ENCODE results near the gene S100PBP. TPM values are rescaled to one million over a fixed set of nuclear protein-coding genes. Genes with fewer than 3 reads are reported as not detected.
"Not testable (repeated sequence)": the region's sequence is repeated elsewhere in the genome, so short reads cannot be mapped to it uniquely, and the experiment has no call there.

S100PBP gene
- total and polyA plus RNA-seq, 2 donors from 2014 or later = 14.3 to 40.1 TPM

- TF ChIP-seq CTCF (IDR thresholded peaks at IDR 0.05; ENCODE audit: borderline replicate concordance, extremely low read depth, insufficient read depth) = no peak
- intact Hi-C loops (cut with DNase I) = no loop called here
- Histone ChIP-seq H3K27me3 (ENCODE audit: control insufficient read depth, insufficient read depth, low read length) (no peaks in the 10 kb centered on the region), H3K9ac (ENCODE audit: low read length in 3 of 3) (no peak overlapping the region), H3K27ac (ENCODE audit: low read depth in 2 of 2, low read length in 2 of 2) (no peak overlapping the region), H3K4me1 (ENCODE audit: control insufficient read depth in 2 of 3, insufficient read depth in 2 of 3, low read depth in 1 of 3, low read length in 3 of 3) (no peaks in the 10 kb centered on the region), H3K4me3 (ENCODE audit: low read length in 3 of 3) (no peak overlapping the region), H3K9me3 (ENCODE audit: control insufficient read depth in 2 of 3, insufficient read depth in 1 of 3, low read length in 3 of 3) (no peaks in the 10 kb centered on the region), H3K36me3 (ENCODE audit: control insufficient read depth in 2 of 3, insufficient read depth in 3 of 3, low read length in 3 of 3) (peaks cover 0 to 4% (median 4%) of the 10 kb centered on the region in 3 donors)
- DNase-seq (no peak), FAIRE-seq (no peak)
Measured at GRCh38 chr1:32798191-32798590, 19.3 kb upstream of the S100PBP start.

- Histone ChIP-seq H3K9me3 (ENCODE audit: control insufficient read depth in 2 of 3, insufficient read depth in 1 of 3, low read length in 3 of 3) (no peaks in the 10 kb centered on the region), H3K9ac (ENCODE audit: low read length in 3 of 3) (no peak overlapping the region), H3K27ac (ENCODE audit: low read depth in 2 of 2, low read length in 2 of 2) (no peak overlapping the region), H3K4me1 (ENCODE audit: control insufficient read depth in 2 of 3, insufficient read depth in 2 of 3, low read depth in 1 of 3, low read length in 3 of 3) (no peaks in the 10 kb centered on the region), H3K27me3 (ENCODE audit: control insufficient read depth, insufficient read depth, low read length) (no peaks in the 10 kb centered on the region), H3K4me3 (ENCODE audit: low read length in 3 of 3) (no peak overlapping the region), H3K36me3 (ENCODE audit: control insufficient read depth in 2 of 3, insufficient read depth in 3 of 3, low read length in 3 of 3) (peaks cover 0 to 4% (median 4%) of the 10 kb centered on the region in 3 donors)
- TF ChIP-seq CTCF (IDR thresholded peaks at IDR 0.05; ENCODE audit: borderline replicate concordance, extremely low read depth, insufficient read depth) = no peak
- FAIRE-seq (no peak), DNase-seq (no peak)
- intact Hi-C loops (cut with DNase I) = no loop called here
Measured at GRCh38 chr1:32798679-32799416, 18.6 kb upstream of the S100PBP start.

- FAIRE-seq (no peak), DNase-seq (no peak)
- H3K4me3 ChIP-seq (ENCODE audit: low read length in 3 of 3) = no peak overlapping the region
- H3K27me3 ChIP-seq (ENCODE audit: control insufficient read depth, insufficient read depth, low read length) = no peaks in the 10 kb centered on the region
- H3K36me3 ChIP-seq (ENCODE audit: control insufficient read depth in 2 of 3, insufficient read depth in 3 of 3, low read length in 3 of 3) = peaks cover 0 to 5% (median 4%) of the 10 kb centered on the region in 3 donors
- no peaks in the 10 kb centered on the region for H3K4me1 ChIP-seq (ENCODE audit: control insufficient read depth in 2 of 3, insufficient read depth in 2 of 3, low read depth in 1 of 3, low read length in 3 of 3)
- intact Hi-C loops (cut with DNase I) = no loop called here
- no peak overlapping the region for H3K9ac ChIP-seq (ENCODE audit: low read length in 3 of 3)
- no peak overlapping the region for H3K27ac ChIP-seq (ENCODE audit: low read depth in 2 of 2, low read length in 2 of 2)
- H3K9me3 ChIP-seq (ENCODE audit: control insufficient read depth in 2 of 3, insufficient read depth in 1 of 3, low read length in 3 of 3) = no peaks in the 10 kb centered on the region
- no peak for TF ChIP-seq CTCF (IDR thresholded peaks at IDR 0.05; ENCODE audit: borderline replicate concordance, extremely low read depth, insufficient read depth)
Measured at GRCh38 chr1:32801096-32801715, 16.2 kb upstream of the S100PBP start.

- H3K4me1 ChIP-seq (ENCODE audit: control insufficient read depth in 2 of 3, insufficient read depth in 2 of 3, low read depth in 1 of 3, low read length in 3 of 3); H3K9ac ChIP-seq (ENCODE audit: low read length in 3 of 3); H3K36me3 ChIP-seq (ENCODE audit: control insufficient read depth in 2 of 3, insufficient read depth in 3 of 3, low read length in 3 of 3); FAIRE-seq; intact Hi-C loops (cut with DNase I); H3K27ac ChIP-seq (ENCODE audit: low read depth in 2 of 2, low read length in 2 of 2); H3K9me3 ChIP-seq (ENCODE audit: control insufficient read depth in 2 of 3, insufficient read depth in 1 of 3, low read length in 3 of 3); H3K4me3 ChIP-seq (ENCODE audit: low read length in 3 of 3); H3K27me3 ChIP-seq (ENCODE audit: control insufficient read depth, insufficient read depth, low read length); DNase-seq: not testable (repeated sequence)
Measured at GRCh38 chr1:32804460-32804859, 13.0 kb upstream of the S100PBP start.
